Omental fat pad (tissue), 4 donors: ENCODE measurements around the gene WDFY4. TPM values are rescaled to one million over a fixed set of nuclear protein-coding genes. Genes with fewer than 3 reads are reported as not detected.

Source experiments
- ATAC-seq: fragments of 150-250 bp; one replicate; pipeline ENCODE4 v1.9.1; 2016; ENCODE audit warnings: mild to moderate bottlenecking, moderate library complexity; ENCODE audit not compliant: low FRiP score
- DNase-seq: peaks from one replicate; pipeline ENCODE4 v3.0.0-alpha.2; 2019; ENCODE audit warnings: low spot score
- CTCF ChIP-seq, 3 donors: fragments of 450-650 bp; IDR thresholded peaks; one replicate each; pipeline ENCODE4 v1.5.1; 2016 to 2017; ENCODE audit warnings: antibody characterized with exemption in 3 of 3, mild to moderate bottlenecking in 3 of 3, moderate library complexity in 2 of 3
- total RNA-seq, 4 donors: library from RNA; depleted of rRNA; stranded (reverse); fragments of >200 nt; gene quantifications; one replicate each; pipeline ENCODE4 v1.1.0, GENCODE V29; 2016

WDFY4 gene
- total RNA-seq, 4 donors from 2014 or later: 6.8 to 21.4 (median 10.5) TPM

GRCh38 chr10:48820699-48821098 is 136.0 kb downstream of the WDFY4 start:
- no peak for TF ChIP-seq CTCF (IDR thresholded peaks at IDR 0.05)
- no peak for DNase-seq
- no peak for ATAC-seq

GRCh38 chr10:48821111-48821510 is 136.4 kb downstream of the WDFY4 start:
- no peak for TF ChIP-seq CTCF (IDR thresholded peaks at IDR 0.05)
- ATAC-seq: no peak
- no peak for DNase-seq

DNA sequence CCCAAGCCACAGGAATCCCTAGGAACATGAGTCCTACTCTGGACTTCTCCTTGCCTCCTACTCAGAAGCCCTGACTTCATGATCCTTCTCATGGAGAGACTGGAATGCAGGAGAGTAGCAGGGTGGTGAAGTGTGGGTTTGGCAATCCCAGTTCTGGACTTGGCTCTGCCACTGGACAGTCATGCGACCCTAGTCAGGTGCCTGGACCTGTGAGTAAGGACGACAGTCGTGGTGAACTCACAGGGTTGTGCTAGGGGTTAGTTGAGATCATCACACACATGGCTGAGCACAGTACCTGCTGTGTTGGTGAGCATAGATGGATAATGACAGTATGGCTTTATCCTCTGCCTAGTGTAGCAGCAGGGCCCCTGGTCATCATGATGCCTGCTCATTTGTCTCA is 137.0 kb downstream of the WDFY4 start:
- DNase-seq: no peak
- no peak for TF ChIP-seq CTCF (IDR thresholded peaks at IDR 0.05)
- ATAC-seq: no peak

DNA sequence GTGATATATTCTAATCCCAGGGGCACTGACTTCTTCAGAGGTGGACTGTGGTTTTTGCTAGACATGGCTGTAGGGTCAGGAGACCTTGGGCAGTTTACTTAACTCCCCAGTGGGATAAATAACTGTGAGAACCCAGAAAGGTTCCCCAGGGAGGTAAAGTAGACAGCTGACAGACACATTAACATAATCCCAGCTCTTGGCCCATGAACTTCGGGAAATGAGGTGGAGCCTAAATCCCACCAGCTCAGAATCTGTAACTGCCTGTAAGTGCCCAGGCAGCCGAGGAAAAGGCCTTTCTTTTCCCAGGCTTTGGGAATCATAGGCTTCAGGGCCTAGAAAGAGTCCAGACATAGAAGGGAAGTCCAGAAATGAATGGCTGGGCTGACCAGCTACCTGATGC is 149.0 kb downstream of the WDFY4 start:
- no peak for ATAC-seq
- no peak for DNase-seq
- TF ChIP-seq CTCF (IDR thresholded peaks at IDR 0.05): no peak

DNA sequence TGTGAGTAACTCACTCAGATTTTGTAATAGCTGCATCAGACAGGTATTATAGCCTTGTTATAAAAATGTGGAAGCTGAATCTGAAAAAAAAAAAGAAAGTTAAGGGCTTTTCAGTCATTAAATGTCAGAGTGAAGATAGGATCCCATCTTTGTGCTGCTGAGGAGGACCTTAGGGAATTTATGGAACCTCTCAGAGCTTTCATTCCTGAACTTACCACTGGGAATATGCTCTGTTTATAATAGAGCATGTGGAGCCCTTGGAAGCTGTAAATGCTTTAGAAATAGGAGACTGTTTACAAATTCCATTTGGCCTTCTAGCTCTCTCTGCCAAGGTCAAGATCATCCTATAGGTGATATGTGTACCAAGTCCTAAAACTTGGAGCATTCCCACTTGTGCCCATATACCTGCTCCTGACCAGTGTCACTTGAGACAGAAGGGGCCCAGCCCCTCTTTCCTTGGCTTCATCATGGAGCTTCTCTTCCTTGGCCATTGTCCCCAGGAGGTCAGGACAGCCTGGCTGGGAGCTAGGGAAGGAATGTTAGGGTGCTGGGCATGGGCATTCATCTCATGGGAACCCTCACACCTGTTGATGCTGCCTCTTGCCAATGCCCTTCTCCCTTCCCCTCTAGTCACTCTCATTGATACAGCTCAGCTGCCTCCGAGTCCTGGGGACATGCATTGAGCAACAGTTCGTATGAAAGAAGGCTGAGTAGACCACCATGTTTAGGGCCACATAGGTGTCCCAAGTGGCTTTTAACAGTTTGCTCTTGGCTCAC is 149.7 kb downstream of the WDFY4 start:
- ATAC-seq (no peak), DNase-seq (no peak)
- no peak for TF ChIP-seq CTCF (IDR thresholded peaks at IDR 0.05)

GRCh38 chr10:48835781-48836180 is 151.1 kb downstream of the WDFY4 start:
- DNase-seq: no peak
- ATAC-seq: no peak
- no peak for TF ChIP-seq CTCF (IDR thresholded peaks at IDR 0.05)

DNA sequence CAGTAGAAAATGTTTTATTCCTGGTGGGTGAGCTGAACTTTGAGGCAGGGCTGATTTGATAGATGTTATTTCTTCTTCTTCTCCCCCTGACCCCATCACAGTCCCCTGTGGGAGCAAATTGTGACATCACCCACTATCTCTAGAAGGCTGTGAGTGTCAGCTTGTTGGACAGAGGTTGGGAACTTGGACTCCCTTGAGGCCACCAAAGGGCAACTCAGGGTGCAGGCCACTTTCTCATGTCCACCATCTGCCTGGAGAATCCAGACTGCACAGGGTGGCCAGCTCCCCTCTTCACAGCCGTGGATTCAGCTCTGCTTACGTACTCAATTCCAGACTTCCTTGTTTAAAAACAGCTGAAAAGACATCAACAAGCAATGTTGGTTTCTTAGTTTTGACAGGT is 151.9 kb downstream of the WDFY4 start:
- TF ChIP-seq CTCF (IDR thresholded peaks at IDR 0.05): no peak
- DNase-seq (no peak), ATAC-seq (no peak)
